NCI-H1417 treated with DMSO at 0.1 percent for 48 hours (cell line): ENCODE measurements around the gene SORL1.

Source experiments
- DNase-seq: peaks from one replicate; lab custom pipeline; 2025; lab: John Stamatoyannopoulos, UW

Gene SORL1

DNA sequence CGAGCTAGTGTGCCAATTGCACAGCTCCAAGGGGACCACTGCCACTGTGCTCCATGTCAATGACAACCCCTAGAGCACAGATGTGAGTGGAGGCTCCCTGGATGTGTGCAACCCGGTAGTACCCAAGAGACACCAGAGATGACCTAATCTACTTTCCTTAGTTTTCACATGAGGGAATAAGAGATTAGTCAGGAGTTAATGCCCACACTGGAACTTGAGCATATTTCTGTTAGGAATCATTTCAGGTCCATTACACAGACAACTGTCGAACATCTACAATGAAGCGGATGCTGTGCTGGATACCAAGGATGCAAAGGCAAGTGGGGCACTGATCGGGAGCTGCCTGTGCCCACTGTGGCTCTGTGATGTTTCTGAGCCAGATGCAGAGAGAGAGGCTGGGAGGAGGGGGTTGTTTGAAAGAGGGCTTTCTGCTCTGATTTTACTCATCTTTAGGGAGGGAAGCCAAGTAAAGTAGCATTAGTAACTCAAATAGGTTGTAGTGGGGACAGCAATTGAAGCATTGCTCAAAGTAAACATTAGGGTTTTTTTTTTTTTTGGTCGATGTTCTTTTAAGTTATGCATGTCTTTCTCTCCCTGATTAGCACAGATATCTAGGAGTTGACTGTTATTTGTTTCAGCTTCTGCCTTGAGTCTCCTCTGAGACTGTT is 83.1 kb downstream of the SORL1 start:
- DNase-seq = no peak

DNA sequence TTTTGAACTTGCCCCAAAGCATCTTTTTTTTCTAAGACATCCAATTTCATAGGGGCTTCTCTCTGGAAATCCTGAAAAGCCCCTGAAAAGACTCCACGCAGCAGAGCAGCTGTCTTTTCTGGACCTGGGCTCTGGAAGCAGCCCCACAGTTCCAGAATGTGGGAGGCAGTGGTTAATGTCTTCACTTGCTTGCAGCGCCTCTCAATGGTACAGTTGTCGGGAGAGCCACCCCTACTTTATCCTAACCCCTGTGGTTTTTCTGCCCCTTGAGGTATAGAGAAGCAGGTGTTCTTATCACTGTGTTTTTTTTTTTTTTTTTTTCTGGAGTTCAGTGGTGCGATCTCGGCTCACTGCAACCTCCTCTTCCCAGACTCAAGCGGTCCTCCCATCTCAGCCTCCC is 84.0 kb downstream of the SORL1 start:
- no peak for DNase-seq

DNA sequence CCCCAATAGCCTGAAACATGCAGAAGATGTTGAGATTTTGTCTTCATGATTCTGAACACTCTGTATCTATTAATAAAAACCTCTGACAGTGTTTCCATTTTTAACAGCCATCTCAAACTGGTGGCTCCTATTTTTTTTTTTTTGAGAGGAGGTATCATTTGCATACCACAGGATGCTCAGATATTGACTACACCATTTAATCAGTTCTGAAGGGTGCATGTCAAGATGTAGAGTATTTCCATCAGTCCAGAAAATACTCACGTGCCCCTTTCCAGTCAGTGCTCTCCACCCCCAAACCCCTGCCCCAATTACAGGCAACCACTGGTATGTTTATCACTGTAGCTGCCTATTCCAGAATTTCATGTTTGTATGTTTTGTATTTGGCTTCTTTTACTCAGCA is 85.9 kb downstream of the SORL1 start:
- DNase-seq = no peak

DNA sequence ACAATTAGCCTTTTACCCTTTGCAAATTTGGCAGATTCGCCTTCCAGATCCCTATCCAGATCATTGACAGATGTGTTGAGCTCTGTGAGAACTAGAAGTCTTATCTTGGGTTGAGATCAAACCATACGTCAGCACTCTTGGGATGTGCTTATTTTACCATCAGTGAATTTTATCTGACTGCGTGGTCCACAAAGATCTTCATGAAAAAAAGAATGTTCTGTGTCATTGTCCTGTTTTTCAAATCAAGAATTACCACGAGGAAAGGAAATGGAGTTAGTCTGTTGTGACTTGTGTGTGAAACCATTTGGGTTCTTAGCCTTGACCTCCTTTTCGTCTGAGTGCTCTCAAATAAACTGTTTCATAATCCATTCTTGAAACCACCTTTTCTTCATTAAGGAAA is 86.9 kb downstream of the SORL1 start:
- no peak for DNase-seq

DNA sequence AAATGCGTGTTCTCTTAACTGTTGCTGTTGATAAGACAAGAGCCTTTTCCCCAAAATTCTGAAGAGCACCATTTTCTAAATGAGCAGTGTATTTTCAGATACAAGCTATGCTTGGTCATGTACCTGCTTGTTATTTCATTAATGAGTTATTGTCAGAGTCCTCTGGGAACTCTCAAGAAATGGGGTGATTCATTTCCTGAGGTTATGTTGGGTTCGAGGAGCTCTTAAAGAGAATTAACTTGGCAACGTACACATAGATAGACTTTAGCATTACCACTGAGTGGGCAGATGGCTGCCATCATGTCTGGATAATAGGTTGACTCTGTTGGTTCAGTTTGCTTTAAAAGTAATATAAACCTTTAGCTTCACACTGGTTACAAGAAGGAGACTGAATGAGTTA is 88.5 kb downstream of the SORL1 start:
- no peak for DNase-seq

DNA sequence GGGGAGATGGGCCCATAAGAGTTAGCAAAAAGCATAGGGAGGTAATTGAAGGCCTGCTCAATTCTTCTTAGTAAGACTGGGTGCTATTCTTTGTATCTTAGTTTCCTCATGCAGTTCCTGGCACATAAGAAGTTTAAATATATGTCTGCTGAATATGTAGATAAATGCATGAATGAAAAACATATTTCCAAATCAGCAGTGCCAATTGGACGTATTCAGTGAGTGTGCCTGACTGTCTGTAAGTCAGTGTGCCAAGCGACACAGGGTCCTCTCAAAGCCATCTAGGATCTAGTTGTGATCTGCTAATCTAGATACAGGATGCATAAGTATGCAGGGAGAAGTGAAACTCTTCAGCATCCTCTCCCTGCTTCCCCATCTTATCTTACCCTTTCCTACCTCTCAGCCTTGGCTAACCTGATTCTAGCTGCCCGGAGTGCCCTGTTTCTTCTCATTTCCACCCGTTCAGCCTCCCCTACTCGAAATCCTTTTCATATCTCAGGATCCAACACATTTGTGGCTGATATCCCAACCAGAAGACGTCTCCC is 91.8 kb downstream of the SORL1 start:
- no peak for DNase-seq

DNA sequence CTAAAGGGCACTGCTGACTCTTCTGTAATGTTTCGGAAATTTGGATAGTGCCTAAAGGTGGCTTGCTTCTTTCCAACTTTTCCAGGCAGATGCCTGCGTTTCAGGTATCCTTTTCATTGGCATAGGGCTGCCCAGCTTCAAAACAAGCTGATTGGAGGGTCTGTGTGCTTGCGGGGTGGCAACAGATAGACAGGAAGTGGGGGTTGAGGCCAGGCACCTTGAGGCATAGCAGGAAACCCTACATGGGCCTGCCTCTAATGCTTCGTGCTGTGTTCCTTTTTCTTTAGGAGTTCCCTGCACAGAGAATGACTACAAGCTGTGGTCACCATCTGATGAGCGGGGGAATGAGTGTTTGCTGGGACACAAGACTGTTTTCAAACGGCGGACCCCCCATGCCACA is 92.8 kb downstream of the SORL1 start:
- DNase-seq = no peak

DNA sequence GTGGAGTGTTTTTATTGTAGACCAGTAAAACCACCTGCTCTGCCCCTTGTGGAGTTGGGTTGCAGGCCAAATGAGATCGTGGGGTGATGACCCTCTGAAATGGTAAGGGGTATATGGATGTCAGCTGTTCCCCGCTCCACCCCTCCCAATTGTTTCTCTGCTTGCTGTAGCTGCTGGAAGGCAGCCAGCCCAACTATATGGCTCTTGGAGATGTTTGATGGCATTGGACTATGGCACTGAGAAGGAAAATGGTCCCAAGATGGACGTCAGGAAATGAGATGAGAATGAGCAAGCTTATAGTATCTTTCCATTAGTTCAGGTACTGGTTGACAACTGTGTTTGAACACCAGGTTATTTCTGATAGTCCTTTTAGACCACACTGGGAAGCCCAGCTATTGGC is 95.5 kb downstream of the SORL1 start:
- DNase-seq = no peak

DNA sequence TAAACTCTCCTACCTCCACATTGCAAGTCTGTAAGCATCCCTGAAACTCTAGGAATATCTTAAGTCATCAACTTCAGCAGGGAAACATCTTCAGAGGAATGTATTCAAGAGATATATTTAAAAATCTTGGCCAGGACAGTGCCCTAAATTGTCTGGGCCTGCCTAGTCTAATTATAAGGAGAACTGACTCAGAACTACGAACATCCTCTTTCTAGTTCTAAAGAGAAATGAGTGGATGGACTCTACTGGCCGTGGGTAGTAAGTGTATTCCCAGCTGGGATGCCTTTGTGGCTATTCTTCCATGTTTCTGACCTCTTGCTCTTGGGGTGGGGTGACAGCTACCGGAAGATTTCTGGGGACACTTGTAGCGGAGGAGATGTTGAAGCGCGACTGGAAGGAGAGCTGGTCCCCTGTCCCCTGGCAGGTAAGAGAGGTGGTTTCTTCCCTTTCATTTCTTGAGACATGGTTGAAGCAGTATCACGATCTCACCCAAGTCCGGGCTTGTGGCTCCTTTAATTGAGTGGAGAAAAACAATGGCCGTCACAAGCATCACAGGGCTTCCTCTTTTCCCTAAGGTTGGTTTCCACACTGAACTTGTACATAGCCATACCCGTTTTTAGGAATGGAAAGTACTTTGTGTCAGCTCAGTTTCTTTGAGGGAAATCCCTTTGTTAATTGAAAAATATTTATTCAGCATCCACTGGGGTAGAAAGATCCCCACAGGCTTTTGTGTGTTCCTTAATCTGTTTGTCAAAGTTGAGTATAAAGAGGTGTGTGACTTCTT is 98.3 kb downstream of the SORL1 start:
- DNase-seq = no peak

DNA sequence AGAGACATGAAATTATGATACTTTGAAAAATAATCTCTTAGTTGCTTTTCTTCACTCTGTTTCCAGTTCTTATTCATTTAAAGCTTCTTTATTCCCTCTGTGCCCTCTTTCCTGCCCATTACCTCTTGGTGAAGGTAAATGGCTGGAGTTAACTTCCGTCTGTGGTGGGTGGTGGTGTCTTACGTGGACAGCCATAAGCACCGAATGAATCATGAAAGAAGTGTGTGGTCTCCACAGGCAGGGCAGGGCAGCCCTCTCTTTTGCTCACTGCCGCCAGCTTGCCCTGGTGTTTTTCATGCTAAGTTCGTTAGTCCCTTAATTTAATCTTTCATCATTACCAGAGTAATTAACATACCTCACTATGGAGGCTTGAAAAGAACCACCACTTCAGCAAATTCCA is 99.3 kb downstream of the SORL1 start:
- DNase-seq = no peak

DNA sequence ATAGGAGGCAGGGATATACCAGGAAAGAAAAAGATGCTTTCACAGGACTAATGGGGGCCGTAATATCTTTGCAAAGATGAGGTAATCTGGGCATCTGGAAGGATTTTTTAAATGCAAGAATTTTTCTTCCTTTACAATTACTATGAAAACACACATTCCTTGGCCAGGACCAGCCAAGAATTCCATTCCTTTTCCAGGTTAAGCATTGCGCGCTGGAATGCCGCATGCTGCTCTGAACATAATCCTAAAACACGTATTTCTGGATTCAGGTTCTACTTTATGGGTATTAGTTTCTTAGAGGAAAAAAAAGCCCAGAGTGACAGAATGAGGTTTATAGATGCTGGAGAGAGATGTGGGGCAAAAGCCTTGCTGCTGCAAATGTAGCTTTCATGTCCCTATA is 100.0 kb downstream of the SORL1 start:
- DNase-seq = no peak

DNA sequence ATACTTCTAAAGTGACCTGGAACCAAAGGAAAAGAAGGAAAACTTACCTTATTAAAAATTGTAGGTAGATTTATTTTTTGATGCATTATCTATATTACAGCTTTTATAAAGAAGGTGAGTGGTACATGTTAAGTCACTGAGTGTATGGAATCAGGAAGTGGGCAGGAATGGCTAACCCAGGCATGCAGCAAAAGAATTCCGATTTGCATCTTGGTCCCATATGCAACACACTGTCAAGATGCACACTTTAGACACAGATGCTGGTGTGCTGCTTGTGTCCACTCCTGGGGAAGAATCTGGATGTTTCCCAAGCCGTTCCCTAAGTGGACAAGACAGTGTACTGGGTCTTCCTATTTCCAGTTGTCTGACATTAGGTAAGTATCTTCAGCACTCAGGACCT is 100.5 kb downstream of the SORL1 start:
- no peak for DNase-seq

DNA sequence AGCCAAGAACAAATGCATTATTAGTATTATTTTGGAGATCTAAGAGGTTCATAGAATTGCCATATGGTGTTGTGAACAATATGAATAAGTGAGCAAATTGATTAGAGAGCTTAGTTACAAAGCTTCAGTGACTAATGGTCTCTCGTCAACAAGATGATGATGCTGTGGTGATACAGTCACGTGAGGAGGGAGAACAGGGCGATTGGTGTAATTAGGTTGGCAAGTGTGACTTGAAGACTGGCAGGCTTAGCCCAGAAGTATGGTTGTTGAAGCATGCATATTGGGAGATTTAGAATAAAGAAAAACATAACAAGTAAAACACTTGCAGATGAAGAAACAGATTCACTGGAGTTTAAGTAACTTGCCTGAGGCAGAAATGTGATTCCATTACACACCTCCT is 101.3 kb downstream of the SORL1 start:
- DNase-seq = no peak

DNA sequence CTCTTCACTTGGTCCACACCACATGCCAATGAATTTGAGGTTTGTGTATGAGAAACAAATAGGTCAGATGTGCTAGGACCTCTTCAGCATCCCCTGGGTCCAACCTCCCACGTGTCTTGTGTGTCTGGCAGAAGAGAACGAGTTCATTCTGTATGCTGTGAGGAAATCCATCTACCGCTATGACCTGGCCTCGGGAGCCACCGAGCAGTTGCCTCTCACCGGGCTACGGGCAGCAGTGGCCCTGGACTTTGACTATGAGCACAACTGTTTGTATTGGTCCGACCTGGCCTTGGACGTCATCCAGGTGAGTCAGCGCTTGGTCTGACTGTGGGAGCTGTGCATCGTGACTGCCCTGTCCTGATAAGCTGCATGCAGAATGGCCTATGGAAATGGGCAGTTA is 101.7 kb downstream of the SORL1 start:
- DNase-seq = no peak

DNA sequence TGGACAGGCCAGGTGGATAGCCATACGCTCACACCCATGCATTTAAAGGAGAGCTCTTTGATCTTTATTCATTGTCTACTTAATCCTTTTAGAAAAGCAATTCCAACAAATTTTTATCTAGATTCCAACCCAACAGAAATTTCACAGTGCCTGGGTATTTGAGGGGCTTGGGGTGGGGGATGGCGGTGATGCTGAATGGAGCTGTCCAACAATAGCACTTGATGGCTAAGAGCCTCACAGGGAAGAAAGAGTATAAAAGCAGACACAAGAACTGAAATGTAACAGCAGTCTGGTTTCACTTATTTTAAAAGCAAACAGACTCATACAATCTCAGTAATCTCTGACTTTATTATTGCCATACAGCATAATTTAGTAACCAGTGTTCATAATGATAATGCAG is 102.4 kb downstream of the SORL1 start:
- DNase-seq = no peak

DNA sequence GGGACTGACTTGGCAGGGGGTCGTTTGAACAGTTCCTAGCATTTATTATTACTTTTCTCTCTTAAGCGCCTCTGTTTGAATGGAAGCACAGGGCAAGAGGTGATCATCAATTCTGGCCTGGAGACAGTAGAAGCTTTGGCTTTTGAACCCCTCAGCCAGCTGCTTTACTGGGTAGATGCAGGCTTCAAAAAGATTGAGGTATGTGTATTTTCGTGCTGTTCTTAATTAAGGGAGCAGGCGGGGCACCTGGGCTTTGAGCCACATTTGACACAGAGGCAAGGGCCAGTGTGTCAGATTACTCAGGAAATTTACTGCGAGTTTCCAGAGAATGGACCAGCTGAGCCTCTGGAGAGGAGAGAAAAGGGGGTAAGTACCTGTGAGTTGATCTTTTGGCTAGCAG is 103.0 kb downstream of the SORL1 start:
- no peak for DNase-seq

DNA sequence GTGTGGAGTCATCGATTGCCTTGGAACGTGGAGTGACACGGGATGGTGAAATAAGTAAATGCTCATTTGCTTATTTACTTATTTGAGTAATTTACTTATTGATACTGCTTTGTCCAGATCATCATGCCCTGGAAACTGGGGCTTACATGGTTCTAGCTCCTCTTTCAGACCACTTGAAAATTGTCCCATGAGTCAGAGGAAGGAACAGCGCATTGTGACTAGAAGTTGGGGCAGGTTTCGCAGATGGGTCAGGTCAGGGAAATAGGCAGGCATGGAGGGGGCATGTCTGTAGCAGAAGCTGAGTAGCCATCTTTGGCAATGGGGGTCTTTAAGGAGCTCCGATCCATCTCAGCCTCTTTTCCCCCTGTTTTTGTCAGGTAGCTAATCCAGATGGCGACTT is 104.8 kb downstream of the SORL1 start:
- DNase-seq = no peak

DNA sequence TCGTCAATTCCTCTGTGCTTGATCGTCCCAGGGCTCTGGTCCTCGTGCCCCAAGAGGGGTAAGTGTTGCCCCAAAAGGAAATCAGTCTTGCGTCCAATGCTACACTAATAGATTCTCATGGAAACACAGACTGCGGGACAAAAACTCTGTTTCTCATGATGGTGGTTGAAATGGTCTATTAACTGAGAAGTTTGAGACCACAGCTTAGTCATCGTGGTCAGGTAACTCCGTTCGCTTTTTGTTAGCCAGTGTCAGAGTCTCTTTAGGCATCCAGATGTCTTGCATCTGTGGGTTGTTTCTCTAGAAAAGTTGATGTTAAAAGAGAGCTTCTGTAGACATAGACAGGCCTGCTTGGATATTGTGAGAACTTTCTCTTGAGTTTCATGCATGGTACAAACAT is 105.2 kb downstream of the SORL1 start:
- DNase-seq = no peak

DNA sequence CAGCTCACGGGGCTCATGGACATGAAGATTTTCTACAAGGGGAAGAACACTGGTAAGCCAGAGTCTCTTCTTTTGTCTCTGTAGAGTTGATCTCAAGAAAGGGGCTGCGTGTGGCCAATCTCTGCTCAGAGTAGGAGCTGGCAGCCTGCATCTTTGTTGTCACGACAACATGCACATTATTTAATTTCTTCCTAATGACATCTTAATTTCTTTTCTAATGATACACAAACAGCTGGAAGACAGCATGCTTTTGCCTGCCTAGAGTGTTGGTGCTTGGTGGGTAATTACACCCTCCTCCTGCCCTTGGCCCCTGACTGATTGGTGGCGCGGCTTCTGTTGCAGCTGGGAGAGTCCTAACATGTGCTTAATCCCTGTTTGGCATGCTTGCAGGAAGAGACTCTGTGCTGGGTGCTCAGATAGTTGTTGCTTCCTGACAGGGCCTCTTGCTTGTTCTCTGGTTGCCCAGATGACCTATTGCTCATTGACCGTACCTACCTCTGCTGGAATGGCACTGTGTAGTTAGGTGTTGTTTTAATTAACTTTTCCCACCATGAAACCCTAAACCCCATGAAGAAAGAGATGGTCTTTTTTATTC is 107.6 kb downstream of the SORL1 start:
- no peak for DNase-seq

DNA sequence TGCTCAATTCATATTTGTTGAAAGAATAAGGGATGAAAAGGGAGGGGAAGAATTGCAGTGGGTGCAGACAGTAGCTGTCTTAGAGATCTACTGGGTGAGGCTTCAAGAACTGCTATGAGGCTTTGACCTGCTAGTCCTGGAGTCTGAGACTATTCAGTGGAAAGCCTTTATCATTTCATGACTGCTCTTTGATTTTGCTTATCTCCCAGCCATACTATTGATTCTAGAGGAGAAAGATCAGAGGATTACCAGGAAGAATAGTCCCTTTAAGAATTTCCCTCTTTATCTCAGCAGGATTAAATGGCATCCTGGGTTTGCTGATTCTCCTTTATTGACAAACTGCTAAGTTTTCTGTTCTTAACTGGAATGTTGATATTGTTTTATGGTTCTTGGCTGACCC is 108.1 kb downstream of the SORL1 start:
- no peak for DNase-seq

DNA sequence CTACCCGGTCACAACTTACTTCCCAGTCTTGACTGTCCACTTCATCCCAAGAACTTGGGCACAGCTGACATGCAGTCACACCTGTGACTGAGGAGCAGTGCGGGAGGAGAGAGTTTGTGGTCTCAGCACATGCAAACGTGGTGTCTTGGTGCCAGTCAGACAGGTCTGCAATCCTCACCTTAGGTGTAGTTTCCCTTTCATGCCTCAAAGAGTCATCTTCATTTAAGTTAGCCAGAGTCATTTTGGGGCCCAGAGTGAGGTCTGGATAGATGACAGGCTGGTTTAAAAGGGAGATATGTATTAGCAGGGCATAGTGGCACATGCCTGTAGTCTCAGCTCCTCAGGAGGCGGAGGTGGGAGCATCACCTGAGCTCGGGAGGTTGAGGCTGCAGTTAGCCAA is 109.1 kb downstream of the SORL1 start:
- no peak for DNase-seq

DNA sequence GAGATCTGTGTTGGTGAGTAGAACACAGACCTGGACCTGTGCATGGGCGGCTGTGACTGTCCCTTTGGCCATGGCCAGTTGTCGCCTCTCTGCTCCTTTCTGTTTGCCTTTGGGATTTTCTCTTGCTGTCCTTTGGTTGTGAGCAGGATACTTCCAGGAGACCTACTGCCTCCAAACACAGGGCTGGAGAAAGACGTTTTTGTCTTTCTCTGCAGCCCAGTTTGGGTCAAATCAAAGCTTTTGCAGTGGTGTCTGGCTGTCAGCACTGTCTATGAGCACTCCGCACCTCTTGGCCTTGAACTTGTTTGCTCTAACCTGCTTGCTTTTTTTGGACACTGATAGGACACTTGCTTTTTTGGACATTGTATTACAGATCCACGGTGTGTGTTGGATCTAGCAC is 109.6 kb downstream of the SORL1 start:
- no peak for DNase-seq

DNA sequence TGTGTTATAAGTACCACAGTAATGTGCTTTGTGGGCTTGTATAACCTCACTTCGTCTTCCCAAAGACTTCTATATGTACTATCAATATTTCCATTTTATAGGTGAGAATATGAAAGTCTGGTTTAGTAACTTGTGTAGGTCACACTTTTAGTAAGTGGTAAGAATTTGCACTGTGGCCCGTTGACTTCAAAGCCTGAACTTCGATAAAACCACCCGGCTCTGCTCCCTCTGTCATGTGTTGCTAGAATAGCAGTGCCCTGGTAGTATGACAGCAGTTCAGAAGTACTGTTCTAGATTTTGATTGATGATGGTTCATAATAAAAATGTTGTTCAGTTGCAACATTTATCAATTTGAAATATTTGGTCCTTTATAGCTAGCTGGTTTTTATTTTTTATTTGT is 110.9 kb downstream of the SORL1 start:
- no peak for DNase-seq
